ENCODE measurements around the gene MAPT.

The MAPT gene

GRCh38 chr17:46035112-46035818, 140.9 kb downstream of the MAPT start:
- DNase-seq = no peak

GRCh38 chr17:46036491-46036890, 142.1 kb downstream of the MAPT start:
- DNase-seq = no peak

- DNase-seq = no peak
These were observed 143.4 kb downstream of the MAPT start for GRCh38 chr17:46037722-46038255.

GRCh38 chr17:46038414-46038813, 144.1 kb downstream of the MAPT start:
- no peak for DNase-seq

DNA sequence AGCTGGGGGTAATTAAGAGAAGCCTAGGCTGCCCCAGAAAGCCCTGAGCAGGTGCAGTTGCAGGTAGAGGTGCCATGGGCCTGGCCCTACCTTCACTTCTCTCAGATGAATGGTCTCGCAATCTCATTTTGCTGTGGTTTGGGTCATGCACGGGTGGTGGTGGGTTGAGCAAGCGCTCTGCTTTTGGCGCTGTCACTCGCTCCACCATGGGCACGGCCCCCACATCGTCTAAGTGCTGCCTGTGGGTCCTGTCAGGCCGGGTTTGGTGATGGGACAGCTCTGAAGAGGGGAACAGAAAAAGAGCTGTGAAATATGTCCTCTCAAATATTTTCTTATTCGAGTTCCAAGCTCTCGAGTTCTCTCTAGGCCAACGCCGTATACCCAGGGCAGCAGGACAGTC, 144.6 kb downstream of the MAPT start:
- no peak for DNase-seq

DNA sequence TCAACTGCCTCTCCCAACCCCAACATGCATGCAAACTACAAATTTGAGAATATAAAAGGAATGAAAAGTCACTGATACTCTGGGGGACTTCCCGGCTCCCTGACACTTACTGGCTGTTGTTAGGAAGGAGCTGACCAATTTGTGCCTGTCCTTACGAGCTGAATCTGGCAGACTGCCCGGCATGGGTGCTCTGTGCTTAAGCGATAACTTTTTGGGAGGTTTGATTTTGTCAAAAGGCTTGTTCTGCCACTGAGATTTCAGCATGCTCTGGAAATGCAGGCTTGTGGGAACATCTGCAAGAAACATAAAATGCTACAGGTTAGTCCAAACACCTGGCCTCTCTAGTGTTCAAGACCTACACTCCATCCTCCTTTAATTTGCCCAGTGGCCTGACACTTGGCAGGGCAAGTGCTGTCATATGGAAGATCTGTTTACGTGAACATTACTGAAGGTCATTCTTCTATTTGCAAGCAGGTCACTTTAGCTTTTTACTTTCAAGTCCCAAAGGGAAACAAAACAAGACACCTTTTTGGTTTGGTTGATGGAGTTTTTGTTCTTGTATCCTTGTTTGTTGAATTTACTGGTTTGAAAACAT, 145.3 kb downstream of the MAPT start:
- no peak for DNase-seq

DNA sequence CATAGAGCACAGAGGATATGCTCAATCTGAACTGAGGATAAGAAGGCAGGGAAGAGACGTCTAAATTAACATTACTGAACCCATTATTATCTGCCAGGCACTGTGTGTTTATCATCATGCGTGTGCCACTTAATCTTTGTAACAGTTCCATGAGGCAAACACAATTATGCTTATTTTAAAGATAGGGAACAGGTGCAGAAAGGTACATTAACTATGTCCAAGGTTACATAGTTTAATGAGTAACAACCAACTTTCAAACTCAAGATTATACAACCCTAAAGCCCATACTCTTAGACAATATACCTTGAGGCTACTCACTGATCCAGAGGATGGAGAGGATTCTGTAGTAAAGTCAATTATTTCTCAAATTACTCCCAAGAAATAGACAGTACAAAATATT, 147.9 kb downstream of the MAPT start:
- DNase-seq = no peak

DNA sequence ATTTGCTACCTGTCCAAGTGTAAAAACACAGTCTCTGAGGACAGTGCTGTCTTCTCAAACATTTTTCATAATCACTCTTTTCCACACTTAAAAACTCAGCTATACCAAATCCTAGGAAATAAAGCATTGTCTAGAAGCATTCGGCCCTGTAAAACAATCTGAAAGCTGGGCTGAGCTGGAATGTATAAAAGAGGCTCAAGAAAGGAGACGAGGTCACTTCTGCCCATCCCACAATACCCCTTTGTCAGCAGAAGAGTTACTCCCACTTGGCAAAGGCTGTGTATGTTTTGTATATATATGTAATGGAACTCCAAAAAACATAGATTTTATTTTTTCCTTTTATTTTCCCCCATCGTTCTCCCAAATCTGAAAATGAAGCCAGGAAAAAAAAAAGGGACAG, 148.6 kb downstream of the MAPT start:
- DNase-seq = no peak

DNA sequence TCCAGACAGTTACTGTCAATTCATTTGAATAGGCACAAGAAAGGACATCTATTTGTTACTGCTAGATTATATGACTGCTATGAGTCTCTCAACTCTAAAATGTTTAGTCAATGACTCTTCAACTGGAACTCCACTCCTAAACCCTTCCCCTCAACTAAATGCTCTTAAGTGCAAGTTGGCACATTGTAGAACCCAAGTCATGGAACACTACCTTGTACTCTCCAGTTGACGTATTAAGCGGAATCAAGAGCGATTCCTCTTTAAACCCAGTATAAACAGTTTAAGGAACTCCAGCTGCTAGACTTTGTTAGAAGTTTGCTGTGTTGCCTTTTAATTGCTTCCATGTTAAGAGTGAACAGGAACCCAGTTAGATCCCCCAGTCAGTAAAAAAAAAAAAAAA, 149.3 kb downstream of the MAPT start:
- DNase-seq = no peak

DNA sequence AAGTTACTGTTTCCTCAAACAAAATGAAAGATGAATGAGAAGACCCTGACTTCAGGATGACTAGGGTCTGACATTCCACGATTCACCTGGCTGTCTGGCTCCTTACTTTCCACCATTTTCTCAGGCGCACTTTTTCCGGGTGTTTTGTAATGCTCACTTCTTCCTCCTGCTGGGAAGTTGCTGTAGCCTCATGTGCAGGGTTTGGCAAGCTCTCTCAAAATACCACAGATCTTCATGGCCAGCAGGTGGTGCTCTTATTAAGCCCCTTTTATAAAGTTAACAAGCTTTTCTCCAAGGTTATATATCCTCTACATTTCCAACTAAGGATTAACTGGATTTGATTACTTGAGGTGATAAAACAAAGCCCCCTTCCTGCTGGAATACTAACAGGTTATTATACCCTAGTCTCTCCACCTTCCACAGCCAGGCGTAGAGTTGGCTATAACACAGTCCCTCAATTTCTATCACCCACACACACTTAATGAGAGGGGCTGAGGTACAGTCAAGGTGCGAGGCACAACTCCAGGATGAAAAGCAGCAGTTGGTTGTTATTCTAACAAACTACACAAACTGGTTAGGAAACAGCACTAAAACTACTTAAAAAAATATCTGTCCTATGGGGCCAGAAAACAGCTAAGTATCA, 150.1 kb downstream of the MAPT start:
- DNase-seq = peak; percentile 70

DNA sequence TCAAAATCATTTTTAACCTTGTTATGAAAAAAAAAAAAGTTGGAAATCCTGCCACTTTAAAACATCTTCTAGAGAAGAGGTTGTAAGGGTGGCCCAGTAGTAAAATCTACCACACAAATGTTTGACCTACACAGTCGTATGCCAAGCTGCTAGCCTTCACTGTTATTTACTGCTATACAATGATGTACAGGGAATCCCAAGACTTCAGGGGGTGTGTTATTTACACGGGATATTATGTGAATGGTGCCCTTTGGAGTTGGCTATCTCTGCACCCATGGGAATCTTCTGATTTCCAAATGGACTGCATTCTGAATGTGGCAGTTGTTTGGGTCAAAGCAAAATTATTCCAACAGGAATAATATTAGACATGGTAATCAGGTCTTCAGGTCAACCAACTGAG, 150.6 kb downstream of the MAPT start:
- DNase-seq = no peak

DNA sequence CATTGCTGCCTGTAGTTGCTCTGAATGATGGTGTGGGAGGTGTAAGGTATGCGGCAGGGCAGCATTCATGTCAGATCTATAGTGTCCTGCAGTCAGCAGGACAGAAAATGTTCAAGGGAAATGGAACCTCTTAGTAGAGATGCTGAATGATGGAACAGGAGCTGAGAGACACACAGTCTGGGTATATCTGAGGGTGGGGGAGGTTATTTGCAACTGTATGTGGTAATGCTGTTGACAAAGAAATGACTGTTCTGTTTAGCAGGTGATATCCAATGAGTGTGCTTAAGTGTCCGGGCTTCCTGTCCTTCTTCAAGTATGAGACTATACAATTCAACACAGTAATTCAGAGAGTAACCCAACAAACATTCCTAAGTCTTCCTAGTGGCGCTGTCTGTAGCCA, 151.3 kb downstream of the MAPT start:
- no peak for DNase-seq

- DNase-seq = no peak
These were observed 152.6 kb downstream of the MAPT start for GRCh38 chr17:46046957-46047356.

DNA sequence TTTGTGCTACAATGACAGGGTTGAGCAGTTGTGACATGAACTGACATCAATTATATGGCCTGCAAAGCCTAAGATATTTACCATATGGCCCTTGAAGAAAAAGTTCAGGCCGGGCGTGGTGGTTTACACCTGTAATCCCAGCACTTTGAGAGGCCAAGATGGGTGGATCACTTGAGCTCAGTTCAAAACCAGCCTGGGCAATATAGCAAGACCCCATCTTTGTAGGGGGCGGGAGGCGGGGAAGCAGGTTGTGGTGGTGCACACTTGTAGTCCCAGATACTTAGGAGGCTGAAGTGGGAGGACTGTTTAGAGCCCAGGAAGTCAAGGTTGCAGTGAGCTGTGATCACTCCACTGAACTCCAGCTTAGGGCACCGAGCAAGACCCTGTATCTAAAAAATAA, 153.0 kb downstream of the MAPT start:
- no peak for DNase-seq

- DNase-seq = no peak
These were observed 153.5 kb downstream of the MAPT start for GRCh38 chr17:46047856-46048255.

DNA sequence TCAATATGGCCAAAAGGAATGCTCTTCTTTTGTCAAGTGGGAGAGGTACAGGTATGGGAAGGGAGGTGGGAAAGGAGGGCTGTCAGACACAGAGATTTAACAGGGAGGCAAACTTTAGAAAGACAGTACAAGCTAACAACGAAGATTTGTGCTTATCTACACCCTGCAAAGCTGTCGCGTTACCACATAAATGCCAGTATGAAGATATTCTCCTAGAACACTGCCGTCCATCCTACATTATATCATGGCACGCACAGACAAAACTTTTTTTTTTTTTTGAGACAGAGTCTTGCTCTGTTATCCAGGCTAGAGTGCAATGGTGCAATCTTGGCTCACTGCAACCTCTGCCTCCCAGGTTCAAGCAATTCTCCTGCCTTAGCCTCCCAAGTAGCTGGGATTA, 155.3 kb downstream of the MAPT start:
- no peak for DNase-seq

- no peak for DNase-seq
These were observed 159.7 kb downstream of the MAPT start for GRCh38 chr17:46053911-46054534.

DNA sequence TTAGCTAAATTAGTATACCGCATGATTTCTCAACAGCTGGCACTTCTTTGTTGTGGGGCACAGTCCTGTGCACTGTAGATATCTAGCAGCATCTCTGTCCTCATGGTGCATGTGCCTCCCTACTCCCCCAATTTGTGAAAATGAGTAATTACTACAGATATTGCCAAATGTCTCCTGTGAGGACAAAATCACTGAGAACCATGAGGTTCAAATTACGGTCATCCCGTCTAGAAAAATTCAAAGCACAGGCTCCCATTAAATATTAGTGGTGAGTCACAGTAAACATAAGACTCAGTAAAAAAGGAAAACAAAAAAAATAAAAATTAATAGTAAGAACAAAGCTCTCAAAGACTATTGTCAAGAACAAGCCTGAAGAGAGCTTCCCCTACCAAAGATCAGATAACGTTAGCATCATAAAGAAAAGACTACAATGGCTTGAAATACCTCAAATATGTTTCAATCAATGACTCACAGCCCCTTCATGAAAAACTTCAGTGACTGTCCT, 162.5 kb downstream of the MAPT start:
- DNase-seq = no peak

DNA sequence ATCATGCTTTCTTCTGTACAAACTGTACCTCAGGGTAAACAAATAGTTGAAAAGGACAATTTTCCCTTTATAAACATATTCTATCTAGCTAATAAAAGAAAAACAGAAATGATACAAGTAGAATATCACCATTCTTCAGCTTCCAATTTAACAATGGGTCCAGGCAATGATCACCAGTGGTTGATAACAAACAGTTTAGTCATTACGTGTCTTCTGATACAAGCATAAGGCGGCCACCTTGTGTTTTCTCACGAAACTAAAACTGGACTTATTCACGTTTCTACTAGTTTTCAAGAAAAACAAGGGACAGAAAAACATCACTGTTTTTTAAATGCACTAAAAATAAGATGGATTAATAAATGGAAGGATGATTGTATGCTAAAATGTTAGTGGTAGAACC, 163.0 kb downstream of the MAPT start:
- DNase-seq = no peak

DNA sequence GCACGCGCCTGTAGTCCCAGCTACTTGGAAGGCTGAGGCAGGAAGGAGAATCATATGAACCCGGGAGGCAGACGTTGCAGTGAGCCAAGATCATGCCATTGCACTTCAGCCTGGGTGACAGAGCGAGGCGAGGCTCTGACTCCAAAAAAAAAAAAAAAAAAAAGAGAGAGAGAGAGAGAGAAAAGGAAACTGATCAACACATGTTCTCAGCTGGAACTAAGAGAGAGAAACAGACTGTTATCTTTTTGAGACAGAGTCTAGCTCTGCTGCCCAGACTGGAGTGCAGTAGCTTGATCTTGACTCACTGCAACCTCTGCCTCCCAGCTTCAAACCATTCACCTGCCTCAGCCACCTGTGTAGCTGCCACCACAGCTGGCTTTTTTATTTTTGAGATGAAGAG, 165.1 kb downstream of the MAPT start:
- no peak for DNase-seq

- DNase-seq = no peak
These were observed 166.1 kb downstream of the MAPT start for GRCh38 chr17:46060461-46060860.

DNA sequence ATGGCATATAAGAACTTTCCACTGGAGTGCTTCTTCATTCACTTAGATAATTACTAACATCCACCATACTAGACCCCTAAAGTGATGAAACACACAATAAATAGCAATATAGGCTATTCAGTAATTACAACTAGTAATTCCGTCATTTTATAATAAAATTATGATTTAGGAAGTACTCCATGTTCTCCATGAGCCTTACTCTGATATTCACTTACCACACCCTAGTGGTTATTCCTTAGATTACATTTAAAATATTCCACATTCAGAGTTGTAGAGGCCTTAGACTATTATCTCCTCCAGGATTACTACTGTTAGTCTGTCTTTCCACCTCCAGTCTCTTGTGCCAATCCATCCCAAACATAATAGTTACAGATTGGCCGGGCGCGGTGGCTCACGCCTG, 167.1 kb downstream of the MAPT start:
- DNase-seq = no peak

- DNase-seq = no peak
These were observed 168.9 kb downstream of the MAPT start for GRCh38 chr17:46063241-46063640.

DNA sequence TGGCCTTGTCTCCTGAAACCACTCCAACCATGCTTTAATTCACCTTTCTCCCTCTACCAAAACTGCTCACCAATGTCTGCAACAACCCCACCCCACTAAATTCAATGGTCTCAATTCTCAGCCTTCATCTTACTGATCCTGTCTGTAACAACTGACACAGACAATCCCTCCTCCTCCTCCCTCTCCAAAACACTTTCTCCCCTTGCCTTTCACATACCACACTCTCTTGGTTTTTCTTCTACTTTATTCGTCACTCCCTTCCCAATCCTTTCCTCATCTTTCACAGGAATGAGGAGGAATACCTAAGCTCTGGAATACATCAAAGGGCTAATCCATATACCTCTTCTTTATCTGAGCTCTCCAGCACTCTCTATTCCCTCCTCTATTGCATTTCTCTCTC, 170.1 kb downstream of the MAPT start:
- DNase-seq = no peak

Data from CD4-positive, alpha-beta T cell treated with Interleukin-17A for 4 hours (primary cell).